HG03378 (cell line): Measurements from ENCODE around the gene CDH23.

Experiments used
- ATAC-seq: cut with Tn5 transposase; IDR thresholded peaks from one replicate; pipeline ENCODE4 v1.9.1; 2021; ENCODE audit warnings: mild to moderate bottlenecking, moderate library complexity; ENCODE audit not compliant: unreplicated experiment

The CDH23 gene

GRCh38 chr10:71837098-71837827, 440.5 kb downstream of the CDH23 start:
- ATAC-seq = no peak

- no peak for ATAC-seq
These were observed 441.8 kb downstream of the CDH23 start for GRCh38 chr10:71838264-71839211.

- no peak for ATAC-seq
These were observed 443.6 kb downstream of the CDH23 start for GRCh38 chr10:71840177-71840957.

GRCh38 chr10:71840958-71841335, 444.2 kb downstream of the CDH23 start:
- no peak for ATAC-seq

- no peak for ATAC-seq
These were observed 445.7 kb downstream of the CDH23 start for GRCh38 chr10:71842422-71842821.

- no peak for ATAC-seq
These were observed 446.4 kb downstream of the CDH23 start for GRCh38 chr10:71842856-71843686.

- ATAC-seq = no peak
These were observed 447.4 kb downstream of the CDH23 start for GRCh38 chr10:71844084-71844483.

GRCh38 chr10:71844695-71845094, 448.0 kb downstream of the CDH23 start:
- ATAC-seq = no peak

- ATAC-seq = no peak
These were observed 449.0 kb downstream of the CDH23 start for GRCh38 chr10:71845410-71846405.

- ATAC-seq = no peak
These were observed 450.1 kb downstream of the CDH23 start for GRCh38 chr10:71846816-71847215.

- ATAC-seq = no peak
These were observed 450.7 kb downstream of the CDH23 start for GRCh38 chr10:71847418-71847817.

- ATAC-seq = no peak
These were observed 451.9 kb downstream of the CDH23 start for GRCh38 chr10:71848325-71849275.

GRCh38 chr10:71849461-71849908, 452.8 kb downstream of the CDH23 start:
- no peak for ATAC-seq

GRCh38 chr10:71850021-71850742, 453.5 kb downstream of the CDH23 start:
- ATAC-seq = no peak

- ATAC-seq = peak; percentile 88
These were observed 454.2 kb downstream of the CDH23 start, which contains the start of gene PSAP for GRCh38 chr10:71850743-71851464. PSAP (minus strand) TSS chr10:71851251; CDS start chr10:71851221, 30 bp downstream.

GRCh38 chr10:71851465-71852095, 454.9 kb downstream of the CDH23 start:
- ATAC-seq = peak; percentile 10
